IPS-15b (cell line): ENCODE measurements around the gene OXSR1.

Experiments used
- H3K27me3 ChIP-seq: one replicate; pipeline ENCODE4 v1.6.1; 2013; ENCODE audit warnings: low read length; ENCODE audit not compliant: control insufficient read depth, insufficient read depth
- H3K36me3 ChIP-seq: one replicate; pipeline ENCODE4 v1.6.1; 2013; ENCODE audit warnings: low read length; ENCODE audit not compliant: control insufficient read depth, insufficient read depth
- H3K4me1 ChIP-seq: one replicate; pipeline ENCODE4 v1.6.1; 2013; ENCODE audit warnings: mild to moderate bottlenecking, low read length; ENCODE audit not compliant: control insufficient read depth, insufficient read depth
- H3K4me3 ChIP-seq: one replicate; pipeline ENCODE4 v1.5.1; 2013; ENCODE audit warnings: low read depth, low read length
- H3K9ac ChIP-seq: one replicate; pipeline ENCODE4 v1.6.1; 2013; ENCODE audit warnings: low read depth, mild to moderate bottlenecking, low read length
- H3K9me3 ChIP-seq: one replicate; pipeline ENCODE4 v1.6.1; 2013; ENCODE audit warnings: mild to moderate bottlenecking, low read length; ENCODE audit not compliant: control insufficient read depth, insufficient read depth

The OXSR1 gene

GRCh38 chr3:38204599-38205471 is 39.5 kb downstream of the OXSR1 start:
- Histone ChIP-seq H3K9ac (no peak overlapping the region), H3K36me3 (peaks cover 4% of the 10 kb centered on the region), H3K27me3 (no peaks in the 10 kb centered on the region), H3K4me1 (no peaks in the 10 kb centered on the region), H3K9me3 (no peaks in the 10 kb centered on the region), H3K4me3 (no peak overlapping the region)

- Histone ChIP-seq H3K27me3 (no peaks in the 10 kb centered on the region), H3K4me1 (no peaks in the 10 kb centered on the region), H3K4me3 (no peak overlapping the region), H3K9me3 (no peaks in the 10 kb centered on the region), H3K36me3 (peaks cover 2% of the 10 kb centered on the region), H3K9ac (no peak overlapping the region)
Observed at GRCh38 chr3:38205472-38205805, 40.1 kb downstream of the OXSR1 start.

GRCh38 chr3:38207254-38208003 is 42.1 kb downstream of the OXSR1 start:
- Histone ChIP-seq H3K9ac (no peak overlapping the region), H3K4me1 (no peaks in the 10 kb centered on the region), H3K36me3 (peaks cover 2% of the 10 kb centered on the region), H3K4me3 (no peak overlapping the region), H3K27me3 (no peaks in the 10 kb centered on the region), H3K9me3 (no peaks in the 10 kb centered on the region)

GRCh38 chr3:38210141-38210757 is 44.9 kb downstream of the OXSR1 start:
- no peaks in the 10 kb centered on the region for H3K9me3 ChIP-seq
- H3K36me3 ChIP-seq: no peaks in the 10 kb centered on the region
- no peaks in the 10 kb centered on the region for H3K27me3 ChIP-seq
- no peaks in the 10 kb centered on the region for H3K4me1 ChIP-seq
- no peak overlapping the region for H3K9ac ChIP-seq
- no peak overlapping the region for H3K4me3 ChIP-seq

- Histone ChIP-seq H3K4me3 (no peak overlapping the region), H3K9ac (no peak overlapping the region), H3K9me3 (no peaks in the 10 kb centered on the region), H3K27me3 (no peaks in the 10 kb centered on the region), H3K36me3 (no peaks in the 10 kb centered on the region), H3K4me1 (no peaks in the 10 kb centered on the region)
Observed at GRCh38 chr3:38212141-38212540, 46.8 kb downstream of the OXSR1 start.

- H3K4me1 ChIP-seq: no peaks in the 10 kb centered on the region
Observed at GRCh38 chr3:38214560-38214959, 49.2 kb downstream of the OXSR1 start.

GRCh38 chr3:38219609-38220197 is 54.4 kb downstream of the OXSR1 start:
- Histone ChIP-seq H3K4me3 (no peak overlapping the region), H3K9ac (no peak overlapping the region), H3K27me3 (no peaks in the 10 kb centered on the region), H3K4me1 (no peaks in the 10 kb centered on the region), H3K9me3 (no peaks in the 10 kb centered on the region), H3K36me3 (peaks cover 8% of the 10 kb centered on the region)

More at GRCh38 chr3:38214560-38214959, 49.2 kb downstream of the OXSR1 start:
- Histone ChIP-seq H3K36me3 (no peaks in the 10 kb centered on the region), H3K9me3 (no peaks in the 10 kb centered on the region), H3K4me3 (no peak overlapping the region), H3K9ac (no peak overlapping the region), H3K27me3 (no peaks in the 10 kb centered on the region)

- no peaks in the 10 kb centered on the region for H3K9me3 ChIP-seq
- H3K36me3 ChIP-seq: peaks cover 10% of the 10 kb centered on the region
- H3K9ac ChIP-seq: no peak overlapping the region
- H3K4me1 ChIP-seq: no peaks in the 10 kb centered on the region
- no peak overlapping the region for H3K4me3 ChIP-seq
- H3K27me3 ChIP-seq: no peaks in the 10 kb centered on the region
Observed at GRCh38 chr3:38221005-38221404, 55.7 kb downstream of the OXSR1 start.

GRCh38 chr3:38222032-38222634 is 56.8 kb downstream of the OXSR1 start:
- H3K4me3 ChIP-seq: no peak overlapping the region
- no peak overlapping the region for H3K9ac ChIP-seq
- H3K36me3 ChIP-seq: peaks cover 14% of the 10 kb centered on the region
- no peaks in the 10 kb centered on the region for H3K9me3 ChIP-seq
- no peaks in the 10 kb centered on the region for H3K27me3 ChIP-seq
- no peaks in the 10 kb centered on the region for H3K4me1 ChIP-seq

GRCh38 chr3:38224357-38224756 is 59.0 kb downstream of the OXSR1 start:
- H3K36me3 ChIP-seq: peaks cover 14% of the 10 kb centered on the region

GRCh38 chr3:38226273-38226672 is 60.9 kb downstream of the OXSR1 start:
- Histone ChIP-seq H3K9ac (no peak overlapping the region), H3K27me3 (no peaks in the 10 kb centered on the region), H3K4me3 (no peak overlapping the region), H3K36me3 (peaks cover 14% of the 10 kb centered on the region), H3K9me3 (no peaks in the 10 kb centered on the region), H3K4me1 (no peaks in the 10 kb centered on the region)

More at GRCh38 chr3:38224357-38224756, 59.0 kb downstream of the OXSR1 start:
- Histone ChIP-seq H3K4me1 (no peaks in the 10 kb centered on the region), H3K9ac (no peak overlapping the region), H3K9me3 (no peaks in the 10 kb centered on the region), H3K4me3 (no peak overlapping the region), H3K27me3 (no peaks in the 10 kb centered on the region)
